ENCODE data around the gene CMTM8. TPM values are rescaled to one million over a fixed set of nuclear protein-coding genes. Genes with fewer than 3 reads are reported as not detected.
"Not testable (repeated sequence)": the region's sequence is repeated elsewhere in the genome, so short reads cannot be mapped to it uniquely, and the experiment has no call there.

The CMTM8 gene
- total RNA-seq, 2 experiments from 2014 or later = 11.6 to 13.0 TPM

GRCh38 chr3:32208447-32208846 lies 30.0 kb upstream of the CMTM8 start:
- no peak overlapping the region for H3K27ac Mint-ChIP-seq
- no peaks in the 10 kb centered on the region for H3K4me1 Mint-ChIP-seq (ENCODE audit: low read depth)
- no peaks in the 10 kb centered on the region for H3K36me3 Mint-ChIP-seq
- no peak overlapping the region for H3K4me3 Mint-ChIP-seq
- ChIA-PET POLR2A (no interaction called here), CTCF (no interaction called here)
- H3K9me3 Mint-ChIP-seq = no peaks in the 10 kb centered on the region
- no peaks in the 10 kb centered on the region for H3K27me3 Mint-ChIP-seq
- no peak for DNase-seq
- intact Hi-C loops (cut with micrococcal nuclease) = no loop called here

GRCh38 chr3:32215185-32215584 lies 23.3 kb upstream of the CMTM8 start:
- Mint-ChIP-seq H3K36me3 (peaks cover 8% of the 10 kb centered on the region), H3K27ac (no peak overlapping the region), H3K4me1 (ENCODE audit: low read depth) (no peaks in the 10 kb centered on the region), H3K9me3 (peaks cover 15% of the 10 kb centered on the region), H3K4me3 (no peak overlapping the region), H3K27me3 (peaks cover 8% of the 10 kb centered on the region)
- intact Hi-C loops (cut with micrococcal nuclease) = no loop called here
- ChIA-PET POLR2A (no interaction called here), CTCF (interaction anchor here (1.4 kb wide), 1 partner anchor 25 kb away, joined by 3 read pairs; no protein-coding TSS in a partner anchor)
- DNase-seq = no peak

- no peak for DNase-seq
- Mint-ChIP-seq H3K27me3 (peaks cover 8% of the 10 kb centered on the region), H3K4me1 (ENCODE audit: low read depth) (no peaks in the 10 kb centered on the region), H3K4me3 (no peak overlapping the region), H3K9me3 (peaks cover 16% of the 10 kb centered on the region), H3K36me3 (peaks cover 11% of the 10 kb centered on the region), H3K27ac (no peak overlapping the region)
- CTCF ChIA-PET = interaction anchor here (1.4 kb wide), 1 partner anchor 24 kb away, joined by 3 read pairs; no protein-coding TSS in a partner anchor
- POLR2A ChIA-PET = interaction anchor here (0.5 kb wide), 1 partner anchor 1071 kb away, joined by 3 read pairs; no protein-coding TSS in a partner anchor
- intact Hi-C loops (cut with micrococcal nuclease) = no loop called here
Observed at GRCh38 chr3:32216172-32216783, 22.2 kb upstream of the CMTM8 start.

GRCh38 chr3:32217339-32217738 lies 21.1 kb upstream of the CMTM8 start:
- Mint-ChIP-seq H3K4me3 (no peak overlapping the region), H3K9me3 (peaks cover 16% of the 10 kb centered on the region), H3K4me1 (ENCODE audit: low read depth) (no peaks in the 10 kb centered on the region), H3K27ac (no peak overlapping the region), H3K27me3 (peaks cover 8% of the 10 kb centered on the region), H3K36me3 (peaks cover 11% of the 10 kb centered on the region)
- ChIA-PET POLR2A (no interaction called here), CTCF (no interaction called here)
- intact Hi-C loops (cut with micrococcal nuclease) = no loop called here
- no peak for DNase-seq

GRCh38 chr3:32219537-32219936 lies 18.9 kb upstream of the CMTM8 start:
- Mint-ChIP-seq H3K4me3 (no peak overlapping the region), H3K27me3 (peaks cover 8% of the 10 kb centered on the region), H3K9me3 (peaks cover 16% of the 10 kb centered on the region), H3K36me3 (peaks cover 11% of the 10 kb centered on the region), H3K27ac (no peak overlapping the region), H3K4me1 (ENCODE audit: low read depth) (no peaks in the 10 kb centered on the region)
- intact Hi-C loops (cut with micrococcal nuclease) = no loop called here
- DNase-seq = no peak
- ChIA-PET CTCF (interaction anchor here (1.2 kb wide), 1 partner anchor 42 kb away, joined by 3 read pairs; no protein-coding TSS in a partner anchor), POLR2A (no interaction called here)

- POLR2A ChIA-PET = no interaction called here
- Mint-ChIP-seq H3K9me3 (peaks cover 16% of the 10 kb centered on the region), H3K4me1 (ENCODE audit: low read depth) (no peaks in the 10 kb centered on the region), H3K27ac (no peak overlapping the region), H3K4me3 (no peak overlapping the region), H3K27me3 (peaks cover 8% of the 10 kb centered on the region), H3K36me3 (peaks cover 11% of the 10 kb centered on the region)
- intact Hi-C loops (cut with micrococcal nuclease) = no loop called here
- DNase-seq = no peak
- CTCF ChIA-PET = no interaction called here
Observed at GRCh38 chr3:32220006-32220405, 18.5 kb upstream of the CMTM8 start.

- POLR2A ChIA-PET = interaction anchor here (1.0 kb wide), 1 partner anchor 102 kb away, joined by 3 read pairs; no protein-coding TSS in a partner anchor
- peaks cover 9% of the 10 kb centered on the region for H3K4me1 Mint-ChIP-seq (ENCODE audit: low read depth)
- peaks cover 19% of the 10 kb centered on the region for H3K9me3 Mint-ChIP-seq
- H3K27ac Mint-ChIP-seq = no peak overlapping the region
- peaks cover 11% of the 10 kb centered on the region for H3K36me3 Mint-ChIP-seq
- intact Hi-C loops (cut with micrococcal nuclease) = no loop called here
- H3K27me3 Mint-ChIP-seq = peaks cover 9% of the 10 kb centered on the region
- no peak for DNase-seq
- CTCF ChIA-PET = interaction anchor here (2.0 kb wide), 1 partner anchor 48 kb away, joined by 4 read pairs; no protein-coding TSS in a partner anchor
- no peak overlapping the region for H3K4me3 Mint-ChIP-seq
Observed at GRCh38 chr3:32222950-32223349, 15.5 kb upstream of the CMTM8 start.

GRCh38 chr3:32224016-32224516 lies 14.4 kb upstream of the CMTM8 start:
- Mint-ChIP-seq H3K27me3 (peaks cover 3% of the 10 kb centered on the region), H3K36me3 (peaks cover 11% of the 10 kb centered on the region), H3K4me1 (ENCODE audit: low read depth) (peaks cover 9% of the 10 kb centered on the region), H3K27ac (no peak overlapping the region), H3K9me3 (peaks cover 13% of the 10 kb centered on the region), H3K4me3 (no peak overlapping the region)
- CTCF ChIA-PET = interaction anchor here (2.0 kb wide), 1 partner anchor 49 kb away, joined by 4 read pairs; no protein-coding TSS in a partner anchor
- POLR2A ChIA-PET = interaction anchor here (1.0 kb wide), 1 partner anchor 101 kb away, joined by 3 read pairs; no protein-coding TSS in a partner anchor
- DNase-seq = no peak
- intact Hi-C loops (cut with micrococcal nuclease) = no loop called here

- H3K27ac Mint-ChIP-seq = no peak overlapping the region
- H3K27me3 Mint-ChIP-seq = peaks cover 1% of the 10 kb centered on the region
- POLR2A ChIA-PET = no interaction called here
- H3K4me3 Mint-ChIP-seq = no peak overlapping the region
- H3K9me3 Mint-ChIP-seq = peaks cover 3% of the 10 kb centered on the region
- peaks cover 9% of the 10 kb centered on the region for H3K4me1 Mint-ChIP-seq (ENCODE audit: low read depth)
- H3K36me3 Mint-ChIP-seq = no peaks in the 10 kb centered on the region
- no peak for DNase-seq
- intact Hi-C loops (cut with micrococcal nuclease) = no loop called here
- CTCF ChIA-PET = interaction anchor here (0.7 to 1.4 kb wide), 3 partner anchors 11 to 458 kb away, joined by 3 to 10 read pairs (median 7); partner anchors contain the start of gene CNOT10
Observed at GRCh38 chr3:32226875-32227500, 11.5 kb upstream of the CMTM8 start.

- H3K4me3 Mint-ChIP-seq; H3K36me3 Mint-ChIP-seq; H3K4me1 Mint-ChIP-seq (ENCODE audit: low read depth); H3K27me3 Mint-ChIP-seq; CTCF ChIA-PET; H3K9me3 Mint-ChIP-seq; POLR2A ChIA-PET; intact Hi-C loops (cut with micrococcal nuclease); DNase-seq; H3K27ac Mint-ChIP-seq: not testable (repeated sequence)
Observed at GRCh38 chr3:32228743-32229142, 9.7 kb upstream of the CMTM8 start.

- POLR2A ChIA-PET = no interaction called here
- H3K9me3 Mint-ChIP-seq = peaks cover 3% of the 10 kb centered on the region
- CTCF ChIA-PET = interaction anchor here (1.3 kb wide), 1 partner anchor 43 kb away, joined by 3 read pairs; no protein-coding TSS in a partner anchor
Observed at GRCh38 chr3:32229565-32229964, 8.9 kb upstream of the CMTM8 start.

GRCh38 chr3:32236377-32236776 lies 2.1 kb upstream of the CMTM8 start:
- Mint-ChIP-seq H3K4me3 (no peak overlapping the region), H3K4me1 (ENCODE audit: low read depth) (peaks cover 27% of the 10 kb centered on the region), H3K9me3 (peaks cover 9% of the 10 kb centered on the region), H3K27ac (no peak overlapping the region), H3K27me3 (peaks cover 4% of the 10 kb centered on the region), H3K36me3 (peaks cover 9% of the 10 kb centered on the region)
- ChIA-PET CTCF (interaction anchor here (0.6 to 1.0 kb wide), 2 partner anchors 59 to 68 kb away, joined by 3 read pairs; no protein-coding TSS in a partner anchor), POLR2A (no interaction called here)
- intact Hi-C loops (cut with micrococcal nuclease) = loop anchor here (5.0 kb wide), 1 partner anchor 156 kb away; the partner anchor contains the start of gene CMTM7
- no peak for DNase-seq

More at GRCh38 chr3:32229565-32229964, 8.9 kb upstream of the CMTM8 start:
- Mint-ChIP-seq H3K27me3 (peaks cover 1% of the 10 kb centered on the region), H3K27ac (no peak overlapping the region), H3K4me3 (no peak overlapping the region), H3K4me1 (ENCODE audit: low read depth) (peaks cover 9% of the 10 kb centered on the region), H3K36me3 (no peaks in the 10 kb centered on the region)
- DNase-seq = no peak
- intact Hi-C loops (cut with micrococcal nuclease) = no loop called here

Measured in activated CD4-positive, alpha-beta memory T cell treated with anti-CD3 and anti-CD28 coated beads for 36 hours (primary cell).